Esophagus mucosa (tissue), 1 donor: ENCODE data around the gene FAM131B. TPM values are rescaled to one million over a fixed set of nuclear protein-coding genes. Genes with fewer than 3 reads are reported as not detected.
"Not testable (repeated sequence)": the region's sequence is repeated elsewhere in the genome, so short reads cannot be mapped to it uniquely, and the experiment has no call there.

Experiments used
- ATAC-seq: fragments of 200-7000 bp; cut with Tn5 transposase; one replicate; pipeline ENCODE4 v1.9.1; 2020
- total RNA-seq: library from RNA; stranded (reverse); gene quantifications from one replicate; pipeline ENCODE4 v1.2.4, GENCODE V29; 2023
- donor health status: DM: yes; HTN: yes; CAD: no.

Gene FAM131B
- total RNA-seq, result 0.44 TPM

- ATAC-seq, result peak; percentile 41
Measured at GRCh38 chr7:143362131-143363015, at the start of gene FAM131B. TSS of gene FAM131B (minus strand) at chr7:143362713. CDS start at chr7:143362603, 110 bp downstream.

GRCh38 chr7:143411976-143412708, 49.6 kb upstream of the FAM131B start:
- no peak for ATAC-seq

- no peak for ATAC-seq
Measured at GRCh38 chr7:143410521-143411004, 48.0 kb upstream of the FAM131B start.

- peak; percentile 87 for ATAC-seq
Measured at GRCh38 chr7:143408686-143409561, 46.4 kb upstream of the FAM131B start, which contains the start of gene EPHA1. TSS of gene EPHA1 (minus strand) at chr7:143408856. CDS start at chr7:143408805, 51 bp downstream.

- ATAC-seq, result no peak
Measured at GRCh38 chr7:143408252-143408685, 45.8 kb upstream of the FAM131B start.

- ATAC-seq, result peak; percentile 29
Measured at GRCh38 chr7:143407287-143408251, 45.1 kb upstream of the FAM131B start.

- no peak for ATAC-seq
Measured at GRCh38 chr7:143406002-143406357, 43.5 kb upstream of the FAM131B start.

GRCh38 chr7:143405173-143406001, 42.9 kb upstream of the FAM131B start:
- ATAC-seq, result no peak

GRCh38 chr7:143402233-143402632, 39.7 kb upstream of the FAM131B start:
- not testable (repeated sequence) for ATAC-seq

- no peak for ATAC-seq
Measured at GRCh38 chr7:143401265-143401664, 38.8 kb upstream of the FAM131B start.

- no peak for ATAC-seq
Measured at GRCh38 chr7:143399642-143400041, 37.1 kb upstream of the FAM131B start.

- ATAC-seq, result peak; percentile 7
Measured at GRCh38 chr7:143399151-143399550, 36.6 kb upstream of the FAM131B start.

- no peak for ATAC-seq
Measured at GRCh38 chr7:143398616-143399015, 36.1 kb upstream of the FAM131B start.

- ATAC-seq, result no peak
Measured at GRCh38 chr7:143397710-143398530, 35.4 kb upstream of the FAM131B start.

GRCh38 chr7:143396625-143397556, 34.4 kb upstream of the FAM131B start:
- ATAC-seq, result no peak

- ATAC-seq, result no peak
Measured at GRCh38 chr7:143396182-143396581, 33.7 kb upstream of the FAM131B start.

- ATAC-seq, result no peak
Measured at GRCh38 chr7:143395187-143396149, 33.0 kb upstream of the FAM131B start.
